ENCODE data around the gene SLC6A19. TPM values are rescaled to one million over a fixed set of nuclear protein-coding genes. Genes with fewer than 3 reads are reported as not detected.

Gene SLC6A19
- total and polyA plus RNA-seq, 10 of the 15 experiments (the other 5 are each of a cell fraction or from before 2014, with no cell fraction given): 0.01 to 0.03 TPM; not detected in 8

GRCh38 chr5:1268056-1268455, 66.7 kb downstream of the SLC6A19 start:
- peaks cover 0 to 10% of the 10 kb centered on the region in 2 experiments; a peak in 2 of 4 replicates for H3K36me3 ChIP-seq (ENCODE audit: control insufficient read depth in 2 of 2, insufficient read depth in 2 of 2, low read length in 1 of 2)
- intact Hi-C loops (cut with micrococcal nuclease; ENCODE audit: unreplicated experiment) (no loop called here), in situ Hi-C loops (cut with MboI) (no loop called here)
- no peaks in the 10 kb centered on the region for H3K79me2 ChIP-seq (ENCODE audit: control insufficient read depth, insufficient read depth, low read length)
- 60% methylated on average over 13 of the region's 13 CpGs for WGBS (ENCODE audit: insufficient coverage, insufficient replicate concordance, low lambda C conversion rate, missing lambda C conversion rate)
- no peak overlapping the region for H3K4me3 ChIP-seq
- H3K9ac ChIP-seq (ENCODE audit: control insufficient read depth, insufficient read depth, low read length): no peak overlapping the region
- ATAC-seq (no peak), FAIRE-seq (no peak), DNase-seq (ENCODE audit: low read depth, low spot score) (no peak)
- H3K27ac ChIP-seq (ENCODE audit: control insufficient read depth, insufficient read depth): no peak overlapping the region
- H3K27me3 ChIP-seq (replicated peaks in 1 of 2; ENCODE audit: control insufficient read depth in 2 of 2, insufficient read depth in 2 of 2, low read length in 1 of 2): no peaks in the 10 kb centered on the region
- H3K4me1 ChIP-seq (ENCODE audit: control insufficient read depth, insufficient read depth, low read length): peaks cover 3% of the 10 kb centered on the region; the same call in 1 of the 2 replicates
- no peaks in the 10 kb centered on the region; the same call in 2 of the 3 replicates for H3K9me3 ChIP-seq (replicated peaks; ENCODE audit: control insufficient read depth, insufficient read depth, low read length)
- H4K20me1 ChIP-seq (ENCODE audit: control insufficient read depth, insufficient read depth): no peaks in the 10 kb centered on the region; the same call in 1 of the 2 replicates
- no peak overlapping the region for H2AFZ ChIP-seq (ENCODE audit: control insufficient read depth, low read depth, low read length)
- ChIA-PET POLR2A (no interaction called here), SMC1A (ENCODE audit: uncharacterized antibody, unreplicated experiment) (interaction anchor here (0.6 kb wide), 1 partner anchor 93 kb away, joined by 3 read pairs; no protein-coding TSS in a partner anchor), CTCF (no interaction called here), RAD21 (ENCODE audit: unreplicated experiment) (no interaction called here)
- BruUV-seq (replicated peaks): no TSS peak
- no peak overlapping the region for H3K4me2 ChIP-seq (ENCODE audit: control insufficient read depth, insufficient read depth)
- TF ChIP-seq IRF4 (IDR thresholded peaks at IDR 0.05; ENCODE audit: low read depth, low read length) (no peak), STAT1 (conservative IDR thresholded peaks at IDR 0.05) (no peak), SREBF1 (IDR thresholded peaks at IDR 0.05; ENCODE audit: low read length) (no peak), PML (IDR thresholded peaks at IDR 0.05; ENCODE audit: low read length) (no peak), MXI1 (IDR thresholded peaks at IDR 0.05; ENCODE audit: low read depth, low read length) (no peak), ZNF207 (IDR thresholded peaks at IDR 0.05; ENCODE audit: borderline replicate concordance) (no peak), SUZ12 (IDR thresholded peaks at IDR 0.05; ENCODE audit: unreplicated experiment) (no peak), HCFC1 (IDR thresholded peaks at IDR 0.05; ENCODE audit: low read length) (no peak), POLR2A (IDR thresholded peaks at IDR 0.05; ENCODE audit: low read depth, low read length) (no peak), SMAD1 (IDR thresholded peaks at IDR 0.05; ENCODE audit: low read depth, partially characterized antibody) (no peak), CBX5 (IDR thresholded peaks at IDR 0.05; ENCODE audit: low read depth) (no peak), CHD4 (IDR thresholded peaks at IDR 0.05) (no peak), CBFB (IDR thresholded peaks at IDR 0.05; ENCODE audit: low read depth) (no peak), SP1 (IDR thresholded peaks at IDR 0.05; ENCODE audit: low read depth, low read length) (no peak)

Measured in GM12878 (cell line).